Measurements from ENCODE around the gene RNF39.
A peak's percentile ranks its signal among the peaks of the same experiment; 100 is the strongest.
"Not testable (repeated sequence)": the region's sequence is repeated elsewhere in the genome, so short reads cannot be mapped to it uniquely, and the experiment has no call there.

Gene RNF39

DNA sequence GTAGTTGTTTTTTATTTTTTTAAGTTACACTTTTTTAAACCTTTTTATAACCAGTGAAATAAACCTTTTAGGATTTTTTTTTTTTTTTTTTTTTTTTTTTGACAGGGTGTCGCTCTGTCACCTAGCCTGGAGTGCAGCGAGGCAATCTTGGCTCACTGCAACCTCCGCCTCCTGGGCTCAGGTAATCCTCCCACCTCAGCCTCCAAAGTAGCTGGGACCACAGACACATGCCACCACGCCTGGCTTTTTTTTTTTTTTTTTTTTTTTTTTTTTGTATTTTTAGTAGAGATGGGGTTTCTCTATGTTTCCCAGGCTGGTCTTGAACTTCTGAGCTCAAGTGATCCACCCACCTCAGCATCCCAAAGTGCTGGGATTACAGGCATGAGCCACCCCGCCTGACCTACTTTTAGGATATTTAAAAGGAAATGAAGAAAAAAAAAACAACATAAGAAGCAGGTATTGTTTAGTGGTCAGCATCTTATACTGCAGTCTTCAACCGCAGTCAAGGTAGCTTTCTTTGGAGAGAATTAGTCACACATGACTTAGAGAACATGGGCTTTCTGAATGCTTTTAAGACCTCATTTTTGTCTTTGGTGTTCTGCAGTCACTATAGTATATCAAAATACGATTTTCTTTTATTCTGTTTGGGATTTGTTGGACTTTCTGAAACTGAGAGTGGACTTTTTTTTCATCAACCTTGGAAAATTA, 12.9 kb downstream of the RNF39 start:
- DNase-seq (ENCODE audit: low spot score): no peak

DNA sequence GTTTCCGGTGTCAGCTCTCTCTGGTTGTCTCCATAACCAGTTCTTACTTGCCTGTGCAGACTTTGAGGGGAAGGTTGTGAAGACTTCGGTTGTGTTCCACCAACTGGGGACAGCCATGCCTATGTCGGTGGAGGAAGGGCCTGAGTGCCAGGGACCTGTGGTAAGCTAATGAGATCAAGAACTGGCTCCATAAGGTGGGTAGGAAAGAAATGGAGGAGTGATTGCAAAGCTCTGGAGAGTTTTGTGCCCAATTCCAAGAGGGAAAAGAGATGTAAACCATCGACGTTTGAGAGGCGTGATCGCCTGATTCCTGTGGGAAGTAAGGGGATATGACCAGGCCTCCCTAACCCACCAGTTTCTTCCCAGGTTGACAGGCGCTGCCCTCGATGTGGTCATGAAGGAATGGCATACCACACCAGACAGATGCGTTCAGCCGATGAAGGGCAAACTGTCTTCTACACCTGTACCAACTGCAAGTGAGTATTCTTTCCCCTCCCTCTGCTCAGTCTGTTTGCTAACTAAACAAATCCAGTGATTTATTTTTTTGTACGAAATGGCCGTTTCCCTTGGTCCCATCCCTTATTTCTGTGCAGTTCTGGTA, 13.6 kb downstream of the RNF39 start:
- no peak for DNase-seq (ENCODE audit: low spot score)

DNA sequence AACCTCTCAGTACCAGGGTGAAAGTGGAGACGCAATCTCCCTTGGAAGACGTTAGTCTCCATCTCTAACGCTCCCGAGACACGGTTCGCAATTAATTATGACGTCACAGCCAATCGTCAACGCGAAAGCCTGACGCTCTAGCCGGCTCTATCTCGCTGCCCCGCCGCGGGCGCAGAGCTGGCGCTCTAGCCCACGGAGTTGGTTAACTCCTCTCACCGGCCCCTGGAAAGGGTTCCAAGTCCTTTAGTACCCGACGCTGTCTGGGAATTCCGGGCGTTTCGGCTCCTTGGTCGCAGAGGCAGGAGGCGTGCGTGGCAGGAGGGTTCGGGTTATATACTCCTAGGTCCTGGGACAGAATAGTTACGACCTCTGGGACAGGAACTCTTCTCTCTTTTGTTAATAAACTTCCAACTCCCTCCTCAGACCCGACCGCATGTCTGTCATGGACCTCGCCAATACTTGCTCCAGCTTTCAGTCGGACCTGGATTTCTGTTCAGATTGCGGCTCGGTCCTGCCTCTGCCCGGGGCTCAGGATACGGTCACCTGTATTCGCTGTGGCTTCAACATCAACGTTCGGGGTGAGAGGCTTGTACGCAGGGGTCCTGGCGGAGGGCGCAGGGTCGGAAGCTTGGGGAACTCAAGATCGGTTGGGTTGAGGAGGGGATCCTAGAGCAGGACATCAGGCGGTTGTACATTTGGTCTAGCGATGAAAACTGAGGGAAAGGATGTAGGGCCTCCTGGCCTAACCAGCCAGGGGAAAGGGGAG, 14.3 kb downstream of the RNF39 start, which contains the start of gene POLR1H:
Gene POLR1H (plus strand): TSS at position 174 of the 766 bp plus-strand sequence. CDS start 260 bp downstream, at position 434.
- DNase-seq (ENCODE audit: low spot score): peak; percentile 94

DNA sequence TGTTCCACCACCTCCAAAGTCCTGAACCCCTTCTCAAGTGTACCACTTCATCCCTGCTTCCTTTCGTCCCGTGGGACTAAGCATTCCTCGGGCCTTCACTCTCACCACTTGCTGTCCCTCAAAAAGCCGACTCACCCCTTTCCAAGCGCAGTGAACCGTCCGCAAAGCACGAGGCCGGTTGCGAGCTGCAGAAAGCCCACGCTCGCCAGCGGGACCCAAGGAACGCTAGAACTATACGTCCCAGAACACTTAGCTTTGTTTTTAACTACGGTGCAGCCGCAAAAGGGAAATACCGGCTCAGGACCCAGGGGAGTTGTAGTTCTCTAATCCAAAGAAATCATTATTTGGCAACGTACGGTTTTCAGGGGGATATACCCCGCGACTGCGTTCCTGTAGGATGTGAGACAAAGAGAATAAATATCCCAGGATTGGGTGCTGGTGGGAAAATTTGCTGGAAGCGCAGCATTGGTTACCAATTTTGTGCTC, 14.9 kb downstream of the RNF39 start:
- peak; percentile 21 for DNase-seq (ENCODE audit: low spot score)

DNA sequence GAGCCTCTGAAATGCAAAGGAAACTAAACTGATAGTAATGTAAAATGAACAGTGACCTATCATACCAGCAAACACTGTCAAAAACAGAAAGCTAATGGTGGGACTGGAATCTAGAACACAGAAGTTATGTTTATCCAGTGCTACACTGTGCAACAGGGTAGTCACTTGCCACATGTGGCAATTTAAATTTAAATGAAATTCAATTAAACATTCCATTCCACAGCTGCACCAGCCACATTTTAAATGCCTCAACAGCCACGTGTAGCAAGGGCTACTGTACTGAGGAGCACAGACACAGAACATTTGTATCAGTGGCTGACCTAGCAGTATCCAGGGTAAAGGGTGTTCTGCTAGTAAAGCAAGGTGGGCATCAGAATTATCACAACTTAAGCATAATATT, 20.1 kb downstream of the RNF39 start:
- DNase-seq (ENCODE audit: low spot score): no peak

DNA sequence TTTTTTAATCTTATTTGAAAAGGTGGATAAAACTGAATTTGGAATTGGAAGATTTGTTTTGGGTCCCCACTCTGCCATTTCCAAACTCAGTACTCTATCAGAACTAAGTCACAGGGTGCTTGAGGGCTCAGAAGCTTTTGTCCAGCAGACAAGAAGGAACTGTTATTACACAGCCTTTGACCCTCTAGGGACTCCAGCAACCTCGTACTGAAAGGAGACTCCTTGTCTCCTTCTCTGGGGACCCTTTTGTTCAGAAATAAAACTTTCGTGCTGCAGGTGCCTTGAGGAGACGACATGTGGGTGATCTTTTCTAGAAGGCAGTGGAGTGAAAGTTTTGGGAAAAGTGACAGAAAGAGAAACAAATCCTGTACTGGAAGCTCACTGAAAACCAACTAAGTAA, 21.9 kb downstream of the RNF39 start:
- no peak for DNase-seq (ENCODE audit: low spot score)

DNA sequence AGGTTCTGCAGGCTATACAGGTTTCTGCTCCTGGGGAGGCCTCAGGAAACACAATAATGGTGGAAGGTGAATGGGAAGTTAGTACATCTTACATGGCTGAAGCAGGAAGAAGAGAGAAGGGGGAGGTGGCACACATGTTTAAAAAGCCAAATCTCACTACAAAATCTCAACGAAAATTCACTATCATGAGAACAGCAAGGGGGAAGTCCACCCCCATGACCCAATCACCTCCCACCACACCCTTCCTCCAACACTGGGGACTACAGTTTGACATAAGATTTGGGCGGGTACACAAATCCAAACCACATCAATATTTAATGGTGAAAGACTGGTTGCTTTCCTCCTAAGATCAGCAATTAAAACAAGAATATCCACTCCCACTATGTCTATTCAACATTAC, 28.3 kb downstream of the RNF39 start:
- DNase-seq (ENCODE audit: low spot score): no peak

DNA sequence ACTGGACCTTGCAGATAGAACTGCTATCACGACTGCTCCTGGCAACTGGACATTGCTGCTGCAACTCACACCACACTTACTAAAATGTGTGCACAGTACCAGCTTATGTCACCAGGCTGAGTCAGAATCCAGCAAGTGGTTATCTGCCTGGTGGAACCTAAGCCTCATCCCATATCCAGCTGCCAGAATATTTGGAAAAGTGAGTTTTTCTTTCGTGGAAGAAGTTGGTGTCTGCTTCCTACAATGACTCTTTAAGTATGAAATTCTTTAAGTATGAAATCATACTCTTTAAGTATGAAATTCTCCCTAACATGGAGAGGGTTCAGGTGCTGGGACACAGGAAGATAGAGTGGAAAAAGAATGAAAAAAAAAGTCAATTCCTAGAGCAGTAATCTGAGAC, 30.9 kb downstream of the RNF39 start:
- no peak for DNase-seq (ENCODE audit: low spot score)

DNA sequence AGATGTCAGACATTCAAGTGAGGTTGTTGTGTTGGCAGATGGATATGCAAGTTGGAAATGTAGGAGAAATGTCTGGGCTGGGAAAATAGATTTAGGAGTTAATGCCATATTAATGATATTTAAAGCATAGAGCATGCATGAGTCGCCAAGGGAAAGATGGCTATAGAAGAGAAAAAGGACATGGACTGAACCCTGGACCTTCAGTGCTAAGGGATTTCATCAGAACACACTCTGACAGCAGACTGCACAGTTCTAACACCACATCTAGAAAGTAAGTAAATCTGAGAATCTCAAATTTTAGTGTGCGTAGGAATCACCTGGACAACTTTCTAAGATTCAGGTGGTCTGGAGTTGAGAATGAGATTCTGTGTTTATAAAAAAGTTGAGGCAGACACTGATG, 31.8 kb downstream of the RNF39 start:
- no peak for DNase-seq (ENCODE audit: low spot score)

DNA sequence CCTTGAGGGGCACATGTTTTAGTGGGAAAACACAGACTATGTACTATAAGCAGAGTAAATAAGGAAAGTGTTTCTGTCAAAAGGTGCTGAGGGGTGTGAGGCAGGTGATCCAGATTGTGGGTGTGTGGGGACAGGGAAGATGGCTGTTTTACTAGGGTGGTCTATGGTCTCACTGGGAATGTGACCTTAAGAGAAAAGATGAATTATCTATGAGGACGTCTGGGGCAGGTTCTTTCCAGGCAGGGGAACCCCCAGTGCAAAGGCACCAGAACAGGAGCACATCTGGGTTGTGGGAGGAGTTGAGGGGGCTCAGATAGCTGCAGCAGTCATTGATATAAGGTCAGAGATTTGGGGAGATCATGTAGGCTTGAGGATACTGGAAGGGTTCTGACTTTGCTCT, 32.7 kb downstream of the RNF39 start:
- DNase-seq (ENCODE audit: low spot score): no peak

DNA sequence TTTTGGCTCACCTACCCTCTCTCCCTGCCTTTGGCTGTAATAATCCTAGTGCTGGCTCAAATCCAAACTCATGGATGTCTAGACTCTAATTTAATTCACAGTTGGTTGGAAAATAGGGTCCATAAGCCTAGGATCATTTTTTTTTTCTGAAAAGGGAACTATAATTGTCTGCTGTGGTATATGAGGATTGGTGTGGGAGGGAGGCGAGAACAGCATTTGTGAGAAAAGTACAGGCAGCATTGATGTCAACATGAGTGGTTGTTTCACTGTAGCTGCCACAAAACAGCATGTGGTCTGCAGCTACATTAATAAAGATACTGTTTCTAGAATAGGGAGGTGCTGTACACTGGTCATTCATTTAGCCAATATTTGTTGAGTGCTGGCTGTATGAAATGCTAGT, 33.1 kb downstream of the RNF39 start:
- no peak for DNase-seq (ENCODE audit: low spot score)

DNA sequence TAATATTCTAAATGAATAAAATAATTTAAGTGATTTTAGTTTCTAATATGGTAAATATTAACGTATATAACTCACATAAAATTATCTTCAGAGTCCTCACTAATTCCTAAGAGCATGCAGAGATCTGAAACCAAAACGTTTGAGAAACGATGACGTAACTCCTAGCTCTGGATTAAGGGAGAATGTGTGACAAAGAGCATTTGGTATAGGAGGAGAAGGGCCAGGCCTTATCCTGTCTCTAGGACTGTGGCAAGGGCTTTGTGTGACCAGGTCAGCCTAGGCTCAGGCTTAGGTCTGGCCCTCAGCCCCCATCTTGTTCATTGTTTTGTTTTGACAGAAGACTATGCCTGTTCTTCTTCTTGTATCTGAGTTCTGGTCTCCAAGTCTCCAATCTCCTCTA, 33.7 kb downstream of the RNF39 start:
- DNase-seq (ENCODE audit: low spot score): no peak

DNA sequence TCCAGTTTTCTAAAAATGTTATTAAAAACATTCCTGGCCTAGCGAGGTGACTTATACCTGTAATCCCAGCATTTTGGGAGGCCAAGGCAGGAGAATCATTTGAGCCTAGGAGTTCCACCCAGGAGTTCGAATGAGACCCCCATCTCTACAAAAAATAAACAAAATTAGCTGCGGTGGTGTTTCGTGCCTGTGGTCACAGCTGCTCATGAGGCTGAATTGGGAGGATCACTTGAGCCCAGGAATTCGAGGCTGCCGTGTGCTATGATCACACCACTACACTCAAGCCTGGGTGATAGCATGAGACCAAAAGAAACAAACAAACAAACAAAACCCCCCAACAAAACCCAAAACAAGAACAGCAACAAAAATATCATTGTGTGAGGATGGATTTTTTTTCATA, 34.3 kb downstream of the RNF39 start:
- no peak for DNase-seq (ENCODE audit: low spot score)

DNA sequence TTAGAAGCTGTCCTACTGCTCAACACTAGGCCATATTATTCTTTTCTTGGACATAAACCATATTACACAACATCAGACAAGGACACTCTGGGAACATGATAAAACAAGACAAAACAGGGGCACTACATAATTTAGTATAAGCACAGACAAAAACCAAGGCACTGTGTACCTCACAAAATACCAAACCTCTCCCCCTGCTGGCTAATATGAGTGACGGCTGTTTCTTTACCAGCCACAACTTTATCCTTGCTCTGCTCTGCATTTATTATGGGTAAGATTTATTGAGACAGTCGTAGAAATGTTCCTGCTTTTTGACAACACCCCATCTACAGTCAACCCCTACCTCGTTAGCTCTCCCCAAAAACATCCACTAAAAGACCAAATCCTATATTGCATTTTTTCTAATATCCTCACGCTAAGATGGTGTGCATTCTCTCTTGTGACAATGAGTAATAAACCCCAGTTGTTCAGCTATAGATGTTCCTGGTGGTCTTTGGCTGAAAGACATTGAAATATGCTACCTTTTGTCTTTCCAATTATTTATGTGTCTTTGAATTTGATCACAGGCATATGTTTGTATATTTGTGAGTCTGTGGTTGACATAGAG, 38.3 kb downstream of the RNF39 start:
- no peak for DNase-seq (ENCODE audit: low spot score)

DNA sequence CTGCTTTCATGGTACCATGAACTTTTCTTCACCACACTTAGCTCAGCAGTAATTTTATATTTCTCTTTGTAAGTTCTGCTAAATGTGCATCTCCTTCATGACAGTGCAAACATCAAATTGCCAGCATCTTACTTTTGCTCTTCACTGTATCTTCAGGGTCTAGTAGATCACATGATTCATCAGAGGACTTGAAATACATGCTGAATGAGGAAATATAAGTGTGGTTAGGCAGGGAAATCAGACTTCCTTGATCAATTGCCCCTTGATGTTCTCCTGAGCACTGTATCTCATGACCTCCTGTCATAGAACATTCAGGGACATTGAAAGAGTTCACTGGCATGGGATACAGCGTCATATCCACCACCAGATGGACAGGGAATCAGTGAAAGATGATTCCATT, 39.8 kb downstream of the RNF39 start:
- no peak for DNase-seq (ENCODE audit: low spot score)

DNA sequence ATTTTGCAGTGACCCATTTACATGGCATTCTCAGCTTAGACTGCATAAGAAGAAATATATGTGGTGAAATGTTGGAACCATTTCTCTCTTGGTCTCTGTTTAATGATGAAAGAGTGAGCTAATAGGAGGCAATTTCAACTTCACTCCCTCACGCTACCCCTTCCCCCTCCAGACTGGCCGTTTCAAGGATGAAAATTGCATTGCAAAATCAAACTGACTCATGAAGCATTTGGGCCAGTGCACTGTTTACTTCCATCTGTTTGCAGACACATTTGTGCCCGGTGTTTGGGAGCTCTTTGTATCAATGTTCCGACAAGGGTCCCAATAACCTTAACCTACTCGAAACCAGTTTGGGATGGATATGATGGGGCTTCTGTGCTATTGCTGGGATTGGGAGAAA, 42.1 kb downstream of the RNF39 start:
- DNase-seq (ENCODE audit: low spot score): not testable (repeated sequence)

DNA sequence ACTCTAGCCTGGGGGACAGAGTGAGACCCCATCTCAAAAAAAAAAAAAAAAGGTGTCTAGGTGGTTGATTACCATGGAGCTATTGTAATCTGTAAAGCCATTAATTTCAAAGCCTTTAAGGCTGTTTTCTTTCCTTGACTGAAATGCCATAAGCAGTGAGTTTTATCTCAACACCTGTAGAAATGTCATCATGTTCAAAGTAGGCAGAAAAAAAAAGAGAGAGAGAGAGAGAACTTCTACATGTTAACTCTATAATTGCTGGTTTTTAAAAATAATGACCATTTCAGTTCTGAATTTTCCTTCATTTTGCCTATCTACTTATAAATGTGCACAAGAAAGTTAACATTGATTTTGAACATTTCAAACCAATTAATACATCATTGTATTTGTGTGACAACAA, 44.2 kb downstream of the RNF39 start:
- no peak for DNase-seq (ENCODE audit: low spot score)

DNA sequence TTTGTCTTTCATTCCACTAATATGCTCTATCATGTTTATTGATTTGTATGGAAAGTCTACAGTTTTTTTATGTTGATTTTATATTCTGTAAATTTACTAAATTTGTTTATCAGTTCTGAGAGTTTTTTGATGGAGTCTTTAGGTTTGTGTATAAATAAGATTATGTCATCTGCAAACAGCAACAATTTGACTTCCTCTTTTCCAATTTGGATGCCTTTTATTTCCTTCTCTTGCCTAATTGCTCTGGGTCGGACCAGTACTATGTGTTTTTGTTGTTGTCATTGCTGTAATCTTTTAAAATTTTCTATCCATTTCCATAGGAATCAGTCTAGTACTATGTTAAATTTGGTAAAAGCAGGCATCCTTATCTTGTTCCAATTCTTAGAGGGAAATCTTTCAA, 46.0 kb downstream of the RNF39 start:
- DNase-seq (ENCODE audit: low spot score): no peak

DNA sequence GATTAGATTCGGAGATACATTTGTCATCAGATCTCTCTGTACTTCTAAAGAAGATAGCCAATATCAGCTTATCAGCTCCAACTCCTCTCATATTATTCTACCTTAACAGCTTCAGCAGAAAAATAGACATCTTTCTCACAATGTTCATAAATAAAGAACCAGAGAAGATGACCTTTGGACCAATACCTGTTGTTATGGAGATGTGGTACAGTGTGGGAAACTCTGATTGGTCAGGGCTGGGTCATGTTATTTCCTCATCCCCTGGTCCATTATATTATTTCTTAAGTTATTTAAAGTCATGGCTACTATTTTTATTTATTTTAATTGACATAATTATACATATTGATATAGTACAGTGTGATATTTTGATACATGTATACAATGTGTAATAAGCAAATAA, 50.4 kb downstream of the RNF39 start:
- DNase-seq (ENCODE audit: low spot score): no peak

DNA sequence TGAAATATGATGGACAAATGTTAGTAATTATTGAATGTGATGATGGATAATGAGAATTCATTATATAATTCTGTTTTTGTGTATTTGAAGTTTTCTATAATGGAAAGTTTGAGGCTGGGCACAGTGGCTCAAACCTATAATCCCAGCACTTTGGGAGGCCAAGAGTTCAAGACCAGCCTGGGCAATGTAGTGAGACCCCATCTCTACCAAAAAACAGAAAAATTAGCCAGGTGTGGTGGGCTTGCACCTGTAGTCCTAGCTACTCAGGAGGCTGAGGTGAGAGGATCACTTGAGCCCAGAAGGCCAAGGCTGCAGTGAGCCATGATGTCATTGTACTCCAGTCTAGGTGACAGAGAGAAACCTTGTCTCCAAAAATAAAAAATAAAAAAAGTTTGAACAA, 52.9 kb downstream of the RNF39 start:
- not testable (repeated sequence) for DNase-seq (ENCODE audit: low spot score)

DNA sequence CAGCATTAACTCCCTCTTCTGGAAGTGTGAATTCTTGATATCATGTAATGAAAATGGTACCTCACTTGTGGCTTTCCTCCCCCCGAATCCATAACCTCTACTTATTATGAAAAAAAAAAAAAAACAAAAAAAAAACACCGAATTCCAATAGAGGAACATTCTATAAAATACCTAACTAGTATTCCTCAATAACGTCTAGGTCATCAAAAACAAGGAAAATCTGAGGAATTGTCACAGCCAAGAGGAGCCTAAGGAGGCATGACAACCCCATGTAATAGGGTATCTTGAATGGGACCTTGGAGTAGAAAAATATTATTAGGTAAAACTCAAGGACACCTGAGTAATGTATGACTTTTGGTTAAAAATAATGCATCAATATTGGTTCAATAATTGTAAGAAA, 53.4 kb downstream of the RNF39 start:
- DNase-seq (ENCODE audit: low spot score): no peak

DNA sequence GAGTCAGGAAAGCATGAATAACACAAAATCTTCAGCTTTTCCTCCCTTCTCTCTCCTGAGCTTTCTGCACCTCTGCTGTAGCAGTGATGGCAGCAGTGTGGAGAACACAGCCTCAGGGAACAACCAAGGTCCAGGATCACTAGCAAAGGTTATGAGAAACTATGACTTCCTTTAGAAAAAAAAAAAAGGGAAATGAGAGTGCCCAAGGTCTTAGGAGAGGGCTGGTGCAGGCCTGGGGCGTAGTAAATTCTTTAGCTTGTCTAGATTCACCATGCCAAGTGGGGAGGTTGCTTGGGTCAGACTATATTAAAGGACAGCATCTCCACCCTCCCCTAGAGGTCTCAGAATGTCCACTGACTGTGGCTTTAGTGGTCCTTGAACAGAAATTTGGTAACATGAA, 54.9 kb downstream of the RNF39 start:
- DNase-seq (ENCODE audit: low spot score): no peak
